Large intestine (tissue), 3 donors: ENCODE measurements around the gene CDC42BPG. TPM values are rescaled to one million over a fixed set of nuclear protein-coding genes. Genes with fewer than 3 reads are reported as not detected.
"Not testable (repeated sequence)": the region's sequence is repeated elsewhere in the genome, so short reads cannot be mapped to it uniquely, and the experiment has no call there.

Experiments
- DNase-seq, 2 donors: peaks; one replicate each; pipeline versions ENCODE4 v3.0.0 to v3.0.0-alpha.2; 2013
- H3K27ac ChIP-seq: one replicate; pipeline ENCODE4 v1.5.1; 2013; ENCODE audit warnings: low read length
- H3K27me3 ChIP-seq: 2 replicates; pipeline ENCODE4 v1.6.1; 2013; ENCODE audit warnings: low read length; ENCODE audit not compliant: control insufficient read depth, insufficient read depth
- H3K36me3 ChIP-seq: 2 replicates; pipeline ENCODE4 v1.6.1; 2013; ENCODE audit warnings: low read length; ENCODE audit not compliant: control insufficient read depth, insufficient read depth
- H3K4me1 ChIP-seq: one replicate; pipeline ENCODE4 v1.6.1; 2013; ENCODE audit warnings: low read length; ENCODE audit not compliant: control insufficient read depth, insufficient read depth
- H3K4me3 ChIP-seq: one replicate; pipeline ENCODE4 v1.5.1; 2013; ENCODE audit warnings: low read length
- H3K9me3 ChIP-seq: one replicate; pipeline ENCODE4 v1.6.1; 2013; ENCODE audit warnings: mild to moderate bottlenecking, low read depth, low read length, moderate library complexity; ENCODE audit not compliant: control insufficient read depth
- WGBS: methylation state at CpG from one replicate; pipeline ENCODE4 v1.1.5; 2013; ENCODE audit warnings: low lambda C conversion rate; ENCODE audit not compliant: insufficient coverage; 5-methylcytosine and 5-hydroxymethylcytosine counted together
- polyA plus RNA-seq: library from polyadenylated mRNA; unstranded; fragments of 120-200 nt; gene quantifications from one replicate; pipeline ENCODE4 v1.2.1, GENCODE V29; 2013

The CDC42BPG gene
- polyA plus RNA-seq, 1 donor: 5.5 TPM

- Histone ChIP-seq H3K4me1 (no peaks in the 10 kb centered on the region), H3K27ac (no peak overlapping the region), H3K9me3 (no peaks in the 10 kb centered on the region), H3K36me3 (peaks cover 31% of the 10 kb centered on the region), H3K27me3 (no peaks in the 10 kb centered on the region), H3K4me3 (no peak overlapping the region)
- WGBS: 83% methylated on average over 1 of the region's 24 CpGs
- no peak for DNase-seq
Measured at GRCh38 chr11:64831411-64831891, 13.0 kb downstream of the CDC42BPG start.

- DNase-seq: no peak
- Histone ChIP-seq H3K9me3 (no peaks in the 10 kb centered on the region), H3K36me3 (peaks cover 35% of the 10 kb centered on the region), H3K27ac (no peak overlapping the region), H3K27me3 (no peaks in the 10 kb centered on the region), H3K4me1 (no peaks in the 10 kb centered on the region), H3K4me3 (no peak overlapping the region)
- no CpG with 5 or more reads among the region's 43 CpGs for WGBS
Measured at GRCh38 chr11:64829536-64830251, 14.8 kb downstream of the CDC42BPG start.

GRCh38 chr11:64827451-64827839 lies 17.0 kb downstream of the CDC42BPG start:
- no peak for DNase-seq
- no peak overlapping the region for H3K27ac ChIP-seq
- H3K4me3 ChIP-seq: no peak overlapping the region
- H3K27me3 ChIP-seq: no peaks in the 10 kb centered on the region
- H3K9me3 ChIP-seq: no peaks in the 10 kb centered on the region
- peaks cover 26% of the 10 kb centered on the region for H3K36me3 ChIP-seq
- WGBS: no CpG with 5 or more reads among the region's 22 CpGs
- no peaks in the 10 kb centered on the region for H3K4me1 ChIP-seq

GRCh38 chr11:64826578-64827450 lies 17.6 kb downstream of the CDC42BPG start:
- DNase-seq: no peak
- WGBS: no CpG with 5 or more reads among the region's 52 CpGs
- Histone ChIP-seq H3K4me3 (no peak overlapping the region), H3K36me3 (peaks cover 25% of the 10 kb centered on the region), H3K27ac (no peak overlapping the region), H3K9me3 (no peaks in the 10 kb centered on the region), H3K4me1 (no peaks in the 10 kb centered on the region), H3K27me3 (no peaks in the 10 kb centered on the region)

- peaks cover 22% of the 10 kb centered on the region for H3K36me3 ChIP-seq
- WGBS: no CpG with 5 or more reads among the region's 7 CpGs
- H3K27ac ChIP-seq: no peak overlapping the region
- no peak for DNase-seq
- no peak overlapping the region for H3K4me3 ChIP-seq
- no peaks in the 10 kb centered on the region for H3K9me3 ChIP-seq
- no peaks in the 10 kb centered on the region for H3K27me3 ChIP-seq
- H3K4me1 ChIP-seq: no peaks in the 10 kb centered on the region
Measured at GRCh38 chr11:64826062-64826461, 18.4 kb downstream of the CDC42BPG start.

GRCh38 chr11:64823568-64824119 lies 20.8 kb downstream of the CDC42BPG start:
- no peak for DNase-seq
- Histone ChIP-seq H3K4me3 (no peak overlapping the region), H3K4me1 (no peaks in the 10 kb centered on the region), H3K27me3 (no peaks in the 10 kb centered on the region), H3K36me3 (peaks cover 20% of the 10 kb centered on the region), H3K9me3 (no peaks in the 10 kb centered on the region), H3K27ac (no peak overlapping the region)
- 77% methylated on average over 5 of the region's 11 CpGs for WGBS

- no peaks in the 10 kb centered on the region for H3K27me3 ChIP-seq
- H3K27ac ChIP-seq: no peak overlapping the region
- WGBS: 67% methylated on average over 1 of the region's 3 CpGs
- no peak for DNase-seq
- no peaks in the 10 kb centered on the region for H3K36me3 ChIP-seq
- H3K4me1 ChIP-seq: no peaks in the 10 kb centered on the region
- H3K4me3 ChIP-seq: no peak overlapping the region
- no peaks in the 10 kb centered on the region for H3K9me3 ChIP-seq
Measured at GRCh38 chr11:64817476-64817875, 27.0 kb downstream of the CDC42BPG start.

- H3K27me3 ChIP-seq, H3K36me3 ChIP-seq, H3K4me3 ChIP-seq, H3K9me3 ChIP-seq, H3K4me1 ChIP-seq, DNase-seq, H3K27ac ChIP-seq: not testable (repeated sequence)
- WGBS: no CpG with 5 or more reads among the region's 5 CpGs
Measured at GRCh38 chr11:64815433-64815832, 29.0 kb downstream of the CDC42BPG start.

GRCh38 chr11:64814712-64815187 lies 29.7 kb downstream of the CDC42BPG start:
- no peaks in the 10 kb centered on the region for H3K4me1 ChIP-seq

GRCh38 chr11:64813826-64814225 lies 30.6 kb downstream of the CDC42BPG start:
- Histone ChIP-seq H3K27me3 (no peaks in the 10 kb centered on the region), H3K9me3 (no peaks in the 10 kb centered on the region), H3K4me3 (no peak overlapping the region), H3K36me3 (no peaks in the 10 kb centered on the region), H3K27ac (no peak overlapping the region), H3K4me1 (peaks cover 6% of the 10 kb centered on the region)
- WGBS: 83% methylated on average over 2 of the region's 5 CpGs
- DNase-seq: no peak

More at GRCh38 chr11:64814712-64815187, 29.7 kb downstream of the CDC42BPG start:
- Histone ChIP-seq H3K9me3 (no peaks in the 10 kb centered on the region), H3K27me3 (no peaks in the 10 kb centered on the region), H3K4me3 (no peak overlapping the region), H3K36me3 (no peaks in the 10 kb centered on the region), H3K27ac (no peak overlapping the region)
- no peak for DNase-seq
- WGBS: no CpG with 5 or more reads among the region's 7 CpGs
